GM12874 (cell line): Measurements from ENCODE around the gene TRAPPC2.

Experiments used
- TF ChIP-seq, protein P1 (sequence below): IDR thresholded peaks from 2 replicates; pipeline ENCODE4 v1.5.1; 2011; ENCODE audit warnings: low read depth, mild to moderate bottlenecking, control low read depth, low read length, moderate library complexity; ENCODE audit not compliant: insufficient read depth

The TRAPPC2 gene

DNA sequence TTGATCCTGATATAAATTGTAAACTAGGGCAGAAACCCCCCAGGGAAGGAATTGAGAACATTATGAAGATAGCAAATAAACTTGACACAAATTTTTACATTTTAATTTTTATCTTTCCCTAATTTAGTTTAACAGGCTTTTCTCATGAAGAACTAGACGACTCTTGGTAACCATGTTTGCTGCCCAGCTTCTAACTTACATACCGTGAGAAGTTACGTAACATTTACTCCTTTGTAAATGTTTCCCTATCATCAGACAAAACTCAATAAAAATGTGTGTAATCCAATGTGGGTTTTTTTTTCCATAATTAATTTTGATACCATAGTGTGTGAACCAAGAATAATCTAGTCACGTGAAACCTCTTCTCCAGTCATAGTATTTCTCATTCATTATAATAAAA, 34.5 kb upstream of the TRAPPC2 start:
- TF ChIP-seq, protein P1, sequence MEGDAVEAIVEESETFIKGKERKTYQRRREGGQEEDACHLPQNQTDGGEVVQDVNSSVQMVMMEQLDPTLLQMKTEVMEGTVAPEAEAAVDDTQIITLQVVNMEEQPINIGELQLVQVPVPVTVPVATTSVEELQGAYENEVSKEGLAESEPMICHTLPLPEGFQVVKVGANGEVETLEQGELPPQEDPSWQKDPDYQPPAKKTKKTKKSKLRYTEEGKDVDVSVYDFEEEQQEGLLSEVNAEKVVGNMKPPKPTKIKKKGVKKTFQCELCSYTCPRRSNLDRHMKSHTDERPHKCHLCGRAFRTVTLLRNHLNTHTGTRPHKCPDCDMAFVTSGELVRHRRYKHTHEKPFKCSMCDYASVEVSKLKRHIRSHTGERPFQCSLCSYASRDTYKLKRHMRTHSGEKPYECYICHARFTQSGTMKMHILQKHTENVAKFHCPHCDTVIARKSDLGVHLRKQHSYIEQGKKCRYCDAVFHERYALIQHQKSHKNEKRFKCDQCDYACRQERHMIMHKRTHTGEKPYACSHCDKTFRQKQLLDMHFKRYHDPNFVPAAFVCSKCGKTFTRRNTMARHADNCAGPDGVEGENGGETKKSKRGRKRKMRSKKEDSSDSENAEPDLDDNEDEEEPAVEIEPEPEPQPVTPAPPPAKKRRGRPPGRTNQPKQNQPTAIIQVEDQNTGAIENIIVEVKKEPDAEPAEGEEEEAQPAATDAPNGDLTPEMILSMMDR, result no peak

DNA sequence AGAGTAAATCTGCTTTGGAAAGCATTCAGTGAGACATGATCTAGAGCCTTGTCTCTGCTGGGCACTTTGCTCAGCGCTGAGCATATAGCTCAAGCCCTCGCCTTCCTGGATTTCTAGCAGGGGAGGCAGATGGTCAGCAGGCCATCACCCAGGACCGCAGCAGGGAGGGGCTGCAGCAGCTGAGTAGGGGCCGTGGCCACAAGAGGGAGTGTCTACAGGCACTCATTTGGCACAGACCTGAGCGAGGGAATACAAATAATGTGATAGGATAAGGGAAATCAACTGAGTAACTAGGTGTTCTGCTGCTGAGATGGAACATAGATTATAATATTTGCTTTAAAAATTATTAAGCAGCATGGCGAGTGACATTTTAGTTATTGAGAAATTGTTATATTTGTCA, 30.3 kb upstream of the TRAPPC2 start:
- TF ChIP-seq, protein P1, result no peak

DNA sequence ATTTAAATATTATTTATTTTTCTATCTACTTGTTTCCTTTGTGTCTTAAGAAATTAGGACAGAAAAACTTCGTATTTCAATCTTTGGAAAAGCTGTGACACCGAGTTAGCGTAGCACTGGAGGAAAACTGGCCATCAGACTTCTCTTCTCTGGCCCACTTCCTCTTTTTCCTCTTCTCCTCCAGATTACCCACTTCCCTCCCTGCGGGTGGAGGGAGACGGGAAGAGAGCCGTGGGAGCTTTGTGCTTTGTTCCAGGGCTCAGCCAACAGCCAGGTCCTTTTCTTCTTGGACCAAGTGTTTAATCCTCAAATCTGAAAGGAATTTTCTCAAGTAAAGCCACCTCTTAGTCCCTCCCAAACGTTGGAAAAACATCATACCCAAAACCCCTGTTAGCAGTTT, 29.9 kb upstream of the TRAPPC2 start:
- TF ChIP-seq, protein P1, result no peak

DNA sequence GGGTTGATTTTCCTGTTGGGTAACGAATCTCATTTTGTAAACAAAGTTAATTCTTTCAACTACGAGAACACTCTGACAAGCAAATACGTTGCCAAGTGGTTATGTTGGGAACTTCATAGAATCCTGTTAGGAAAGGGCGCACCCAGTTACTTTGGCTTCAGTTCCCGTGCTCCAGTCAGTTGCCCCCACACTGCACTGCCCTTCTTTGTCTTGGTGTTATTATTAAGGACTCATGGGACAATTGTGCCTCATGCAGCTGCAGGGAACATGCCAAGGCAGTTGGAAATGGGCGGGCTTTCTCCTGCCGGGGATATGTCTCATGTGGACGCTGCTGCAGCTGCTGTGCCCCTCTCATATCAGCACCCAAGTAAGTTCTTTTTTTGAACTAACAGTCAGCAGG, 29.1 kb upstream of the TRAPPC2 start:
- TF ChIP-seq, protein P1, result no peak

DNA sequence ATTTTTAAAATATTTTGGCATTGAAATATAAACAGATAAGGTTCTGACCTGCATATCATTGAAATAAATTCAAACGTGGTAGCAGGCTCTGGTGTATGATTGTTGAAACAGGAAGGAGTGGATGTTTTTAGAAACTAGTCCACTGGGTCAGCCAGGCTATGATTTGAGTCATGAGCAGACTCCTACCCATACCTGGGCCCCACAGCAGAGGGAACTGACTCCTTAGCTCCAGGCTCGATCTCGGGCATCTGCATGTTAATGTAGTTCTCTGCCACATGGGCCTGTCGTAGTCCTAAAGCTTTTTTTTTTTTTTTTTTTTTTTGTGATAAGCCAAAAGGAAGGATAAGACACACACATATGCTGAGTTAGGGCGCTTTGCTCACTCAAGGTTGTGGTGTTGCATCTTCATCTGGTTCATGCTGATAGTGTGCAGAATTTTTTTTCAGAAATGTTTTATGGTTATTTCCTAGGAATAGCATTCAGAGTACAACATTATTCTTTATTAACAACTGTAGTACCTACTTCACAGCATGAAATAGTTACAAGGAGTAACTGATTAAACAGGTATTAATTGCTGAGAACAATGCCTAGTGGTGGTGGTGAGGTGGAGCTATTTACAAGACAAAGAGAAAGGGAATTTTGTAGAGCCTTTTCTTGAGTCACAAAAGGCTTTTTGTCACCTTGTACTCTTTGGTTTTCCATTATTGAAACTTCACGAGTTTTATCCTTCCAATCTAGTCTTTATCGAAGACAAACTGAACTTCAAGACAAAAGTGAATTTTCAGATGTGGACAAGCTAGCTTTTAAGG, 27.4 kb upstream of the TRAPPC2 start:
- TF ChIP-seq, protein P1, result no peak

DNA sequence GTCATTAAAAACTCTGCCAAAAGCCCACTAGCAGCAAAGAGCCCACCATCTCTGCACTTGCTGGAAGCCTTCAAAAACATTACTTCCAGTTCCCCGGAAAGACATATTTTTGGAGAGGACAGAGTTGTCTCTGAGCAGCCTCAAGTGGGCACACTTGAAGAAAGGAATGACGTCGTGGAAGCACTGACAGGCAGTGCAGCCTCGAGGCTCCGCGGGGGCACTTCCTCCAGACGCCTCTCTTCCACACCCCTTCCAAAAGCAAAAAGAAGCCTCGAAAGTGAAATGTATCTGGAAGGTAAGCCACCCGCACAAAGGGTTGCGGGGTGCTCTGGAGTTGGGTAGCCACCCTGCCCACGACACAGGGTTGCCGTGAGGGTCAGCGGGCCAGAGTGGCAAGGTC, 26.0 kb upstream of the TRAPPC2 start:
- TF ChIP-seq, protein P1, result no peak

DNA sequence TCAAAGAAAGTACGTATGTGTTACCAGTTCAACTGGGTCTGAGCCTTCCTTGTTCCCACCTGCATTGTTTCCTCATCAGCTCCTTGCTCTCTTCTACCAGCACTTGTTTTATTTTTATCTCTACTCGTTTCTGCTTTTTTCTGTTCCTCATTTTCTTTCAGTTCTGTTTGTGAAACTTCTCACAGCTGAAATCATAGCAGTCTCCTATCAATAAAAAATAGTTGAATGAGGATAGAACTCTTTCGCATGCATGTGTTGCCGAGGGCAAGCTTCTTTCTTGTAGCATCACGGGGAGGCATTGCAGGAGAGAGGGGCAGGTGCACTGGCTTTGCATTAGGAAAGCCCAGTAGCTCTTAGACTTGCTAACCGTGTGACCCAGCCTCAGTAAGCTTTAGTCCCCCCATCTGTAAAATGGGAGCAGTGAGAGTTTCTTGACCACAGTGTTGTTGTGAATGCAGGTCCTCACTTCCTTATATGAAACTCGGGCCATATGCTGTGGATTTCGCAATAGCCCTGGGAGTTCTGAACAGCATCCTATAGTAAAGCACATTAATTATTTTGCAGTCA, 24.8 kb upstream of the TRAPPC2 start:
- TF ChIP-seq, protein P1, result no peak
